Measurements from ENCODE around the gene HBZ.
"Not testable (repeated sequence)": the region's sequence is repeated elsewhere in the genome, so short reads cannot be mapped to it uniquely, and the experiment has no call there.

The HBZ gene

DNA sequence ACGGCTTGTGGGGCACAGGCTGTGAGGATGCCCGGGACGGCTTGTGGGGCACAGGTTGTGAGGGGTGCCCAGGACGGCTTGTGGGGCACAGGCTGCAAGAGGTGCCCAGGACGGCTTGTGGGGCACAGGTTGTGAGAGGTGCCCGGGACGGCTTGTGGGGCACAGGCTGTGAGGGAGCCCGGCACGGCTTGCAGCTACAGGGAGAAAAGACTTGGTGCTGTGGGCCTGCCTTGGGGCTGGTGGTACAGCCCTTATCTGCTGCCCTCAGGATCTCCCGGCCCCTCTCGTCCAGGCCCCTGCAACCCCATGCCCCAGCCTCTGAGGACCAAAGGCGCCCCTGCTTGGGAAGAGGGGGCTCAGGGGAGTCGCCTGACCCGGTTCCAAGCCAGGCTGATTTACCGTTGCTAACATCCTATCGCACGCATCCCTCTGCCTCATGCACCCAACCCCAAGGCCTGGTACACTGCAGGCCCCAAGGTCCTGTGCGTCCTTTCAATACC lies 8.3 kb downstream of the HBZ start:
- TF ChIP-seq, protein P1, sequence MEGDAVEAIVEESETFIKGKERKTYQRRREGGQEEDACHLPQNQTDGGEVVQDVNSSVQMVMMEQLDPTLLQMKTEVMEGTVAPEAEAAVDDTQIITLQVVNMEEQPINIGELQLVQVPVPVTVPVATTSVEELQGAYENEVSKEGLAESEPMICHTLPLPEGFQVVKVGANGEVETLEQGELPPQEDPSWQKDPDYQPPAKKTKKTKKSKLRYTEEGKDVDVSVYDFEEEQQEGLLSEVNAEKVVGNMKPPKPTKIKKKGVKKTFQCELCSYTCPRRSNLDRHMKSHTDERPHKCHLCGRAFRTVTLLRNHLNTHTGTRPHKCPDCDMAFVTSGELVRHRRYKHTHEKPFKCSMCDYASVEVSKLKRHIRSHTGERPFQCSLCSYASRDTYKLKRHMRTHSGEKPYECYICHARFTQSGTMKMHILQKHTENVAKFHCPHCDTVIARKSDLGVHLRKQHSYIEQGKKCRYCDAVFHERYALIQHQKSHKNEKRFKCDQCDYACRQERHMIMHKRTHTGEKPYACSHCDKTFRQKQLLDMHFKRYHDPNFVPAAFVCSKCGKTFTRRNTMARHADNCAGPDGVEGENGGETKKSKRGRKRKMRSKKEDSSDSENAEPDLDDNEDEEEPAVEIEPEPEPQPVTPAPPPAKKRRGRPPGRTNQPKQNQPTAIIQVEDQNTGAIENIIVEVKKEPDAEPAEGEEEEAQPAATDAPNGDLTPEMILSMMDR (IDR thresholded peaks at IDR 0.05; ENCODE audit: borderline replicate concordance, insufficient read depth, low read depth, low read length), result no peak
- no peak overlapping the region for H3K4me3 ChIP-seq (ENCODE audit: low read depth, low read length)

DNA sequence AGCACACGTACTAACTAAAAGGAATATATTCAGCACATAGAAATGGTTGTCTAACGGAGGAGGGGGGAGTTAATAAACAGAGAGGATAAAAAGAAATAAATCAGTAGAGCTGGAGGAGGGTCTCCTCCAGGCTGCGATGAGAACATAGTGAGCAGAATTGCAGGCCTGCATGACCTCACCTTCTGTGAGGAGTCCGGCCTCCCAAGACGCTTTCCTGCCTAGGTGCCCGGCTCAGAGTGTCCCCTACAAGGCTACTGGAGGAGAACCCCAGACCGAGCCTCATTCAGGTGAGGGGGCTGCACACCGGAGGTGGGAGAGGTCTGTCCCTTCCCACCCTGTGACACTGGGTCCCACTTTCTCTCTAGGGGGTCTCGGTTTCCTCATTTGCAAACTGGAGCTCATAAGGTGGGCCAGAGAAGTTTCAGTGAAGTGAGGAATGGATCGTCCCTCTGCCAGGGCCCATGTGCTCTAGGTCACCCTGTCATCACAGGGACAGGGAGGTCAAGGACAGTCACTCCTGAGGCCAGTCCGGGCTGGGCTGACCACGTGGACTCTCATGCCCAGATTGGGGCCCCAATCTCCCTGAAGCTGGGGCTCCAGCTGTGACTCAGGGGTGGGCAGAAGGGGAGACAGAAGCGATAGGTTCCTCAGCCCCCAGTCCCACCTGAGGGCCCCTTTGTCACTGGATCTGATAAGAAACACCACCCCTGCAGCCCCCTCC lies 10.0 kb downstream of the HBZ start:
- TF ChIP-seq, protein P1 (IDR thresholded peaks at IDR 0.05; ENCODE audit: borderline replicate concordance, insufficient read depth, low read depth, low read length), result no peak
- H3K4me3 ChIP-seq (ENCODE audit: low read depth, low read length), result no peak overlapping the region

DNA sequence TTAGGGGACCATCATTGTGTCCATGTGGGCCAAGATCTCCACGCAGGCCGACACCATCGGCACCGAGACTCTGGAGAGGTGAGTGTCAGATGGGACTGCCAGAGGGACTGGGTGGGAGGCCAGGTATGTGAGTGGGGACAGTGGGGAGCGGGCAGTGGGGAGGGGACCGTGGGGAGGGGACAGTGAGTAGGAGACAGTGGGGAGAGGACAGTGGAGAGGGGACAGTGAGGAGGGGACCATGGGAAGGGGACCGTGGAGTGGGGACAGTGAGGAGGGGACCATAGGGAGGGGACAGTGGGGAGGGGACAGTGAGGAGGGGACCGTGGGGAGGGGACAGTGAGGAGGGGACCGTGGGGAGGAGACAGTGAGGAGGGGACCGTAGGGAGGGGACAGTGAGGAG lies 10.7 kb downstream of the HBZ start:
- H3K4me3 ChIP-seq (ENCODE audit: low read depth, low read length), result not testable (repeated sequence)

- H3K4me3 ChIP-seq (ENCODE audit: low read depth, low read length), result not testable (repeated sequence)
Measured at GRCh38 chr16:163696-164095, 11.3 kb downstream of the HBZ start.

GRCh38 chr16:164134-164823 lies 11.8 kb downstream of the HBZ start:
- not testable (repeated sequence) for H3K4me3 ChIP-seq (ENCODE audit: low read depth, low read length)

- H3K4me3 ChIP-seq (ENCODE audit: low read depth, low read length), result no peak overlapping the region
Measured at GRCh38 chr16:164827-165538, 12.5 kb downstream of the HBZ start.

GRCh38 chr16:165539-166374 lies 13.3 kb downstream of the HBZ start, which contains the start of gene HBM:
Gene HBM, plus strand, starts transcription at chr16:165978. Its CDS starts 20 bp downstream, at chr16:165998.
- TF ChIP-seq, protein P1 (IDR thresholded peaks at IDR 0.05; ENCODE audit: borderline replicate concordance, insufficient read depth, low read depth, low read length), result no peak
- H3K4me3 ChIP-seq (ENCODE audit: low read depth, low read length), result no peak within 1 kb of the TSS

More at GRCh38 chr16:164827-165538, 12.5 kb downstream of the HBZ start:
- TF ChIP-seq, protein P1 (IDR thresholded peaks at IDR 0.05; ENCODE audit: borderline replicate concordance, insufficient read depth, low read depth, low read length), result no peak
